Ovary (tissue), 3 donors: ENCODE data around the gene RYK.

Experiments
- CTCF ChIP-seq, 3 donors: fragments of 450-650 bp in 2 of 3; fragments of 200-600 bp in 1 of 3; IDR thresholded peaks; one replicate each; pipeline versions ENCODE4 v1.5.1 to v1.8.0; 2016 to 2022; ENCODE audit warnings: antibody characterized with exemption in 3 of 3, mild to moderate bottlenecking in 1 of 3
- EP300 ChIP-seq: sonication (generic); formaldehyde crosslinking; IDR thresholded peaks from one replicate; pipeline ENCODE4 v1.6.1; 2017; ENCODE audit warnings: antibody characterized with exemption
- POLR2A ChIP-seq: fragments of 450-650 bp; IDR thresholded peaks from one replicate; pipeline ENCODE4 v1.6.1; 2017; ENCODE audit warnings: antibody characterized with exemption, mild to moderate bottlenecking, moderate library complexity
- donor health status: DM: no; HTN: no; CAD: no.

- TF ChIP-seq CTCF (IDR thresholded peaks at IDR 0.05) (no peak), POLR2A (no peak), EP300 (no peak)
These were observed 1.2 kb upstream of the RYK start for GRCh38 chr3:134251731-134252391.
